NCI-H2081 treated with DMSO at 0.1 percent for 48 hours (cell line): ENCODE results near the gene MTHFSD.

ENCODE experiments used
- DNase-seq: peaks from one replicate; lab custom pipeline; 2025; lab: John Stamatoyannopoulos, UW

Gene MTHFSD

GRCh38 chr16:86530251-86531190, 24.5 kb downstream of the MTHFSD start:
- no peak for DNase-seq

- no peak for DNase-seq
Measured at GRCh38 chr16:86529160-86529559, 25.9 kb downstream of the MTHFSD start.

- DNase-seq = no peak
Measured at GRCh38 chr16:86528061-86528929, 26.7 kb downstream of the MTHFSD start.

GRCh38 chr16:86527366-86527765, 27.7 kb downstream of the MTHFSD start:
- no peak for DNase-seq

GRCh38 chr16:86525696-86526095, 29.3 kb downstream of the MTHFSD start:
- no peak for DNase-seq

- DNase-seq = no peak
Measured at GRCh38 chr16:86524029-86524428, 31.0 kb downstream of the MTHFSD start.

GRCh38 chr16:86523166-86523740, 31.8 kb downstream of the MTHFSD start:
- no peak for DNase-seq

- DNase-seq = no peak
Measured at GRCh38 chr16:86522634-86523033, 32.4 kb downstream of the MTHFSD start.

GRCh38 chr16:86521236-86522197, 33.5 kb downstream of the MTHFSD start:
- no peak for DNase-seq

- DNase-seq = no peak
Measured at GRCh38 chr16:86520317-86521210, 34.5 kb downstream of the MTHFSD start.

- DNase-seq = no peak
Measured at GRCh38 chr16:86519649-86520316, 35.3 kb downstream of the MTHFSD start.

GRCh38 chr16:86519007-86519648, 35.9 kb downstream of the MTHFSD start:
- no peak for DNase-seq

GRCh38 chr16:86517652-86518258, 37.3 kb downstream of the MTHFSD start:
- no peak for DNase-seq

- no peak for DNase-seq
Measured at GRCh38 chr16:86517033-86517432, 38.0 kb downstream of the MTHFSD start.

- no peak for DNase-seq
Measured at GRCh38 chr16:86516623-86517003, 38.4 kb downstream of the MTHFSD start.

GRCh38 chr16:86515777-86516622, 39.0 kb downstream of the MTHFSD start:
- DNase-seq = no peak

GRCh38 chr16:86515413-86515776, 39.6 kb downstream of the MTHFSD start:
- DNase-seq = no peak
